Measurements from ENCODE around the gene GMEB2. TPM values are rescaled to one million over a fixed set of nuclear protein-coding genes. Genes with fewer than 3 reads are reported as not detected.
"Not testable (repeated sequence)": the region's sequence is repeated elsewhere in the genome, so short reads cannot be mapped to it uniquely, and the experiment has no call there.

The GMEB2 gene
- total RNA-seq, 1 experiment from 2014 or later: 14.3 TPM

GRCh38 chr20:63613863-63614594 lies 12.9 kb downstream of the GMEB2 start:
- peak; percentile 59 for TF ChIP-seq CTCF (conservative IDR thresholded peaks at IDR 0.05)

More at GRCh38 chr20:63613863-63614594, 12.9 kb downstream of the GMEB2 start:
- H2BK15ac ChIP-seq (ENCODE audit: low read depth, low read length); H3K79me2 ChIP-seq (ENCODE audit: insufficient read depth, low read length); H3K4ac ChIP-seq (ENCODE audit: low read depth, low read length); H3K9ac ChIP-seq (ENCODE audit: extremely low read depth, insufficient read length, low read length); H3K18ac ChIP-seq (ENCODE audit: insufficient read length, low read depth, low read length); H2BK5ac ChIP-seq (ENCODE audit: insufficient read length, low read length); H3K27me3 Mint-ChIP-seq (ENCODE audit: low read depth); H2AK5ac ChIP-seq (ENCODE audit: insufficient read length, low read length); H2BK12ac ChIP-seq (ENCODE audit: insufficient read length, low read depth, low read length); H4K8ac ChIP-seq (replicated peaks; ENCODE audit: insufficient read length, low read depth, low read length); H4K5ac ChIP-seq (ENCODE audit: insufficient read length, low read depth, low read length); H4K20me1 ChIP-seq (ENCODE audit: control insufficient read depth, insufficient read depth, insufficient read length); H3K56ac ChIP-seq (ENCODE audit: insufficient read length, low read depth, low read length); DNase-seq; H3K23me2 ChIP-seq (ENCODE audit: insufficient read length, low read depth, low read length, poor library complexity, severe bottlenecking); H2BK120ac ChIP-seq (ENCODE audit: low read depth, low read length, poor library complexity, severe bottlenecking); H3K4me1 Mint-ChIP-seq; H3K79me1 ChIP-seq (ENCODE audit: insufficient read depth, low read depth, low read length, poor library complexity, severe bottlenecking); H4K91ac ChIP-seq (ENCODE audit: insufficient read length, low read depth, low read length); H3K4me1 ChIP-seq (ENCODE audit: insufficient read depth, low read length); H3K27ac ChIP-seq (ENCODE audit: insufficient read length, low read depth, low read length); H3K4me2 ChIP-seq (ENCODE audit: insufficient read depth, insufficient read length, low read length); H3K23ac ChIP-seq (ENCODE audit: insufficient read length, low read depth, low read length); H2BK20ac ChIP-seq (ENCODE audit: low read depth, low read length, poor library complexity, severe bottlenecking); H3K27me3 ChIP-seq (ENCODE audit: insufficient read depth, low read length); H2AFZ ChIP-seq (ENCODE audit: low read length); H3K14ac ChIP-seq (ENCODE audit: insufficient read depth, low read length); H3K4me3 Mint-ChIP-seq; H3K27ac Mint-ChIP-seq; H3T11ph ChIP-seq (ENCODE audit: low read length): not testable (repeated sequence)
- H3K36me3 Mint-ChIP-seq (ENCODE audit: insufficient read depth in 1 of 3, low read depth in 3 of 3): peaks cover 48 to 56% (median 54%) of the 10 kb centered on the region in 3 experiments
- H3K9me3 ChIP-seq (ENCODE audit: control insufficient read depth, low read depth, low read length): peaks cover 13% of the 10 kb centered on the region
- no CpG with 5 or more reads among the region's 18 CpGs for WGBS (ENCODE audit: extremely low coverage, insufficient read length, low lambda C conversion rate)
- peaks cover 17 to 19% of the 10 kb centered on the region in 2 experiments for H3K9me3 Mint-ChIP-seq
